NCI-H526 (cell line): ENCODE measurements around the gene ACRBP.

Experiments used
- DNase-seq, 2 experiments: peaks; one replicate each; lab custom pipeline; 2025; lab: John Stamatoyannopoulos, UW

The ACRBP gene

DNA sequence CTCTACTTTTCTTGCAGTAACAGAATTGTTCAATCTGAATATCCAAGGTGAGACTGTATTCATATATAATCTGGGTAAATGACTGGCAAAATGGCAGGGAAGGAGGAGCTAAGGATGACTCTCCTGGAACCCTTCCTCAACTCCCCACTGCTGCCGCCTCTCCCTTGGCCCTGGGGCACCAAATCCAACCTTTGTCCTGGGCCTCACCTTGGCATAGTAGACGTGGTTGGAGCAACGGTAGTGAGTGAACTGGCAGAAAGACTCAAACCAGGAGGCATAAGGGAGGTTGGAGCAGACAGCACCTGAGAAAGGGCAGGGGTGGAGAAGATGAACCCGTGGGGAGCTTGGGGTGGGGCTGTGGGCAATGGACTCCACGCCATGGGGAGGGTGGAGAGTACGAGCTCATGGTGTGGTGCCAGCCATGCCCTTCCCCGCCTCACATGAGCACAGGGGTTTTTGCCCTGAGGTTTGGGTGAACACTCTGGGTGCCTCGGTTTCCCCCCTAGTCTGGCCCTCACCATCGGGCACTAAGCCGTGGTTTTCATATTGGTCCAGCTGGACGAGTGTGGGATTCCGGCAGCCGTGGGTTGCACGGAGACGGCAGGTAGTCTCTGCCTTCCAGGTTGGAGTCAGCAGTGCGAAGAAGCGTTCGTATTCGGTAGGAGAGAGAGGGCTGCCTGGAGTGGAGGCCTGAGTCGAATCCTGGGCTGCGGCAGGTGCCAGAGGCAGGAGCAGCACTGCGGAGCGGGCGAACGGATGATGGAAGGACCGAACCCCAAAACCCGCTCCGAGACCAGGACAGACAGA lies 753 bp downstream of the ACRBP start:
- DNase-seq = peak in 1 of 2 experiments; percentile 26

DNA sequence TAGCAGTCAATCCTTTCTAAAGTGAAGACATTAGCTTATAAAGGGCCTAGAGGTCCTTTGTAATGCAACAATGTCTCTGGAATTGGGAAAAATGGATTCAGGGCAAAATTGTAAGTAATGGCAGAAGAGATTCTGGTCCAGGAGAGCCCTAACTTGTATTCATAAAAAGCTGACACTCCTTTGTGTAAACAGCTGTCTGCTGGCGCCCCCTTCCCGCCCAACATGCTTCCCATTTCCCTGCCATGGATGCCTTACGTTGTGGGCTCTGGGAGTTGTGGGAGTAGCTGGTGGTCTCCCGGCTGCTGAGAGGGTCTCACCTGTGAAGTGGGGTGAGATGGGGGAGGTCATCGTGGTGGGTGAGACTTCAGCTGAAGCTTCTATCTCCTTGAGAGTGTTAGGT lies 2.3 kb downstream of the ACRBP start:
- DNase-seq = peak in 1 of 2 experiments; percentile 36

DNA sequence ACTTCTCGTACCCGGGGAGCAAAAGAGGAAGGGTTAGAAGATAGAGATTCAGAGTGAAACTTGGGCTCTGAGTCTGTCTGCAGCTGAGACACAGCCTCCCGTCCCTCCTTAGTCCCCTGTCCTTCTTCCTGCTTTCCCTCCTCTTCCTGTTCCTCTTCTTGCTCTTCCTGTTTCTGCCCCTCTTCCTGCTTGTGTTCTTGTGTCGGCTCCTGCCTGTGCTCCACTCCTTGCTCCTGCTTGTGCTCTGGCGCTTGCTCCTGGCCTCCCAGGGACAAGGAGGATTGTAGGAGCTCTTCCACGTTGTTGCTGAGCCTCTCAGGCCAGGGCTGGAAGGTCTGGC lies 3.0 kb downstream of the ACRBP start:
- DNase-seq = no peak

DNA sequence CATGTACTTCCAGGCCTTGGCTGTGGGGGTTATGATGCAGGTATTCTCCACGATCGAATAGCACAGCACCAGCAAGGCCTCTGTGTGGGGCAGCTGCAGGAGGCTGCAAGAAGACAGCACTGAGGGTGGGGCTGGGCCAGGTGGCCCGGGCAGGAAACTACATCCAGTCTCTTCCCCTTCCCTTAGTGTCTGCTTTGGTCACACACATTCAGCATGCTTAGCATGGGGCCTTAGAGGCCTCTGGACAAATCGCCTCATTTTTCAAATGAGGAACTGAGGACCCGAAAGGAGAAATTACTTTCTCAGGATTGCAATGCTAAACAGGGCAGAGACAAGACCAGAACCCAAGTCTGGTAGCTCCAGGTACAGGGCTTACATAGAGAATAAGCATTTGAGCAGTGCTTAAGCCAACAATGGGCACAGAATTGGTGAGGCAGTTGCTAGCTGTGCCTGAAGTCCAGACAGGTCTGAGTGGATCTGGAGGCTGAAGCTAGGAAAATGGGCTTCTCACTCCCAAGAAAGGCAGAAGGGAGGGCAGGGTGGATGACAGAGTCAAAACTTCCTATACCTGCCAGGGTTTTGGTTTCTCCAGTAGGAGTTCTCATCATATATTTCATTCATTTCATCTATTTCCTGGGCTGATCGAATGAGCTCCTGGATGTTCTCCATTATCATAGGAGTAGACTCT lies 3.5 kb downstream of the ACRBP start:
- no peak for DNase-seq

DNA sequence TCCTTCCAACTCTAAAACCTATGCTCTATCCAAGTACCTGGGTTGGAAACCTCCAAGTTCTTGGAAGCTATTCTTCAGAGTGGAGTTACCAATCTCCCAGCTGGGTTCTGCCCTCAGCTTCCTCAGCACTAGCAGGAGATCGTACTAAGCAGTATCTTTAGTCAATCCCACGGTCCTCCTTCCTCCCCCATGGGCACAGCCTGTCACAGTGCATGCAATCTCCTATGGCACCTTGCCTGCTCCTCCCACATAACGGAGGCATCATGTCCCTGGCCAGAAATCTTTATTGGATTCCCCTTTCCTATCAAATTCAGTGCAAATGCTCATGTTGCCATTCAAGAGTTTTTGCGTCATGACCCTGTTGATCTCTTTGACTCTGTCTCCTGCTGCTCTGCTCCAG lies 6.1 kb downstream of the ACRBP start:
- DNase-seq = no peak

DNA sequence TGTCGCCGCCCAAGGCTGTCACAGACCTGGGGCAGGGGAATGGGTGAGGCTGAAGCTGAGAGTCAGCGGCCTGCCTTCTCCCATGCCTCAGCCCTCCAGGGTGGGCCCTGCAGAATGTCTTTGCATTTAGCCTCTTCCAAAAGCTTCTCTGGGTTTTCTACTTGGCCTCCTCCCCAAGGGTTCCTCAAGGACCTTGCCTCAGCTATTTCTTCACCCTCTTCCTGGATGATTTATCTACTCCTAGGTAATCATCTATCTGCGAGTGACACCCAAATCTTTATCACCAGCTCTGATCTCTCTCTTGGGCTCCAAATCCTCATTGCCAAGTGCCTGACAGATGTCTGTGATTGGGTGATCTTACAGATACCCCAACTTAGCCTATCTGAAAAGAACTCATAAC lies 6.7 kb downstream of the ACRBP start:
- DNase-seq = no peak

DNA sequence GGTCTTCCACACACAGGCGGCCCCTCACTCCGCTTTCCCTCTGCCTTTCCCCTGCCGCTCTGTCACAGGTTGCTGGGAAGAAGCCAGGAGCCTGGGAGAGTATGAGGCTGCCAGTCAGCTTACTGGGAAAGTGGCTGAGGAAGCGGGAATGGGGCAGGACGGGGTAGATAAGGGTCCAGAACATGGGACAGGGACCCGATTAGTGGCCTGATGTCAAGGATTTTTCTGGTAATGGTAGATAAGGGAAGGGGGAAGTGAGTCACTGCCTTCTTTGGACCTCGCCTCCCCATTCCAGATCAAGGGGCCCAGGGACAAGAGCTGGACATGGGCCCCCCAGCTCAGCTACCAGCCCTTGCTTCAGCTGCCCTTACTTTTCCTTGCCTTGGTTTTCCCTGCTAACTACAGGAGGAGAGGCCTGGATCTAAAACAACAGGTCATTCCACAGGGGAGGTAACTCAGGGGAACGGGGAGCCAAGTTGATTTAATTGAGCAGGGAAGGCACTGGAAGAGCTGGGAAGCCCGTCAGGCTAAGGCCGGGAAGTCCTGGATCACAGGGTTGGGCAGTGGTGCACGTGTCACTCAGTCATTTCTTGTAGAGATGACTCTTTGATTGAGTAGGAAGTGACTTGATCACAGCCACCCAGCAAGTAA lies 8.0 kb downstream of the ACRBP start:
- DNase-seq = no peak

DNA sequence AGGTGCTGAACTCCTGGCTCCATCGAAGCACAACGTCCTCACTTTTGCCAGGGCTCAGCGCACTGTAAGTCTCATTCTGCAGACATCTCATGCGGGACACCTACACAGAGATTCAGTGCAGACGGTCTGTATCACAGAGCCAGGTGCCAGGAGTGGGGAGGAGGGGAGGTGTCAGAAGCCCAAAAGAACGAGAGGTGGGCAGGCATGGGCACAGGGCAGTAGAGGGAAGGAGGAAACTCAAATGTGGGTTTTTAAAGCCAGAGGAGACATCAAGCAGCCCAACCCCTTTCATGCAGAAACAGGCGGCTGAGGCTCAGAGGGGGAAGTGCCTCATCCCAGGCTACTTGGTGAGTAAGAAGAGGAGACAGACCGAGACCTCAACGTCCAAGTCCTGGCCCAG lies 8.9 kb downstream of the ACRBP start:
- DNase-seq = no peak

DNA sequence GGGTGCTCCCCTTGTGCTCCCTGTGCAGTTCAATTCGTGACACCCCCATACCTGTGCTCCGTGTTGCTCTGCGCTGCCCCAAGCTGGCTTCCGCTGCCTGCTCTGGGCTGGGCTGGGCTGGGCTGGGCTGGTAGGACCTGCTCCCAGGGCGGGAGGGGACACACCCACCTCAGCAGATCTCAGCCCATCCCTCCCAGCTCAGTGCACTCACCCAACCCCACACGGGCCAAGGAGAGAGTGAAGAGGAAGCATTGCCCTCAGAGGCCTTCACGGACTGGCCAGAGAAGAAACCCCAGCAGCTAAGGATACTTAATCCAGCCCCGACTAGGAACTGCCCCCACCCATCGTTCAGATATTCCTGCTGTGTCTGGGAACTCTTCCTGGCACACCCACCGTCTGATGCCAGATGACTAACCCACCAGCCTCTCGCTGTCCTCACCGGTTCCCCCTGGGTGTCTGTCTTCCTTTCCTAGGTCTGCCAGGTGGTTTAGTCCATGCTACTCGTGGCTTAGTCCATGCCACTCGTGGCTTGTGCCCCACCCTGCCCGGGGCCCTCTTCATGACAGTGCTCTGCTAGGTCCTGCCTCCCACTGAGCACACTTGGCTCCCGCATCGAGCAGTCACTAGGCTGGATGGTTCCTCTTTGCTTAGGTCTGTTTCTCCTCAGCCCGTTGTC lies 11.2 kb downstream of the ACRBP start, which contains the start of gene LPAR5:
Gene LPAR5 (minus strand): TSS at position 104 of the 676 bp plus-strand sequence. CDS start 14,711 bp downstream, outside the sequence.
- peak in 1 of 2 experiments; percentile 45 for DNase-seq

DNA sequence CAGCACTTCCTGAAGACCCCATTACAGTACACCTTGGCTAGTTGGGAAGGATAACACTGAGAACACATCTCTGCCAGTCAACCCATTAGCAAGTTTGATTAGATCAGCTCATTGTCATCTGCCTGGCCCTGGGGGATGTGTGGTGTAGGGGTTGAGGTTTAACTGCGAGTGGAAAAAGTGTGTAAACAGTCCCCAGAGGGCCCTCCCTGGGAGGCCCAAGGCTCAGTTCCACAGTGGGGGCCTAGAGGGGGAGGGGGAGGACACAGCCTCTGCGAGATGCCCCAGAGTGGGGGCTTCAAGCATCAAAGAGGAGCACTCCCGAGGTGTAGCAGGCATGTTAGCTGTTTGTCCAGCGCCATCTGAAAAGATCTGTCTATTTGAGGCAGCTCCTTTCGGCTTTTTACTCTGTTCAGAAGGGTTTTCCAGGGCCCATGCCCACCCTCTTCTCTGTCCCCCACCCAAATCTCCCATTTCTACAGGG lies 11.8 kb downstream of the ACRBP start:
- DNase-seq = peak; percentile 33 to 46

DNA sequence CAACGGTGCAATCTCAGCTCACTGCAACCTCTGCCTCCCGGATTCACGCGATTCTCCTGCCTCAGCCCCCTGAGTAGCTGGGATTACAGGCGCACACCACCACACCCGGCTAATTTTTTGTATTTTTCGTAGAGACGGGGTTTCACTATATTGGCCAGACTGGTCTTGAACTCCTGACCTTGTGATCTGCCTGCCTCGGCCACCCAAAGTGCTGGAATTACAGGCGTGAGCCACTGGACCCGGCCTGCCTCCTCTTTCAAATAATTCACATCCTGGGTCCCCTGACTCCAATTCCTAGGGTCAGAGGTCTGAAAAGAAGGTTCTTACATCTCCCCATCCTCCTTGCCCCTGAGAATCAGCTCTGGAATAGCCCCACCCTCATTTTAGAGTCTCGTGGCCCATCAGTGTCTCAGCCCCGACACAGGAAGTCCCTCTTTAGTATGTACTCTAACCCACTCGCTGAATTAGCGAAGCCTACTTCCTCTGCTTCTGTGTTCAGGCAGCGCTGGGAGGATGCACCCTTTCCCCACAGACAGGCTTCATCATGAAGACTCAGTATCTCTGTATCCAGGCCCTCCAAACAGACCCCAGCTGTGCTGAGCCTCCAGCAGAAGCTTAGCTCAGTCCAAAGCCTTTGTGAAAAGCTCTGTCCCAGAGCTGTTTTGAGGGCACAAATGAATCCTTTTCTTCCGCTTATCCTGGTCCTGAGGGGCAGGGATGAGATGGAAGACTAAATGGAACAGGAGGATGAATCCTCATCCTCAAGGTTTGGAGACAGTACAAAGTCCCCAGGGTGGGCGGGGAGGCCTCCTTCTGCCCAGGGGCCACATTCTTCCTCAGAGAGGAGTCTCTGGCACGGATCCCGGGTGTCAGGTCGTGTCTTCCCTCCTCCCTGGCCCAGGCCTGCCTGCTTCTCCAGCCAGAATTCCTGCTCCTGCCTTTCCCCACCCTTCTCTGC lies 14.9 kb downstream of the ACRBP start:
- DNase-seq = no peak

DNA sequence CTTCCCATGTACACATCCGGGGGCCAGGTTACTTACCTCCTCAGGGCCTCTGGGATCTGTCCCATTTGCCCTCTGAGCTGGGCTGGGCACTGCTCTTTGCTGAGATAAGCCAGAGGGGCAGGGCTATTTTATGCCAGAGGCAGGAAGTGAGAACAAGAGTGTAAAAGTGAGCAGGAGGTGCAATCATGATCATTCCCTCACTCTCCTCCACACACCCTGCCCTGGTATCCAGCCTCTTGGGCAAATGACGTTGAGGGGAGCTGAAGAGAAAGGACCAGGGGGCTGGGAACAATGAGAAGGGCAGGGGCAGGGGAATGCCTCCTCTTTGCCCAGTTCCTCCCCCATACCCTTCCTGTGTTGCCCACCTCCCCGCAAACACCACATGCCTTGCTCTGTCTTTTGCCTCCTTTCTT lies 15.7 kb downstream of the ACRBP start:
- no peak for DNase-seq

DNA sequence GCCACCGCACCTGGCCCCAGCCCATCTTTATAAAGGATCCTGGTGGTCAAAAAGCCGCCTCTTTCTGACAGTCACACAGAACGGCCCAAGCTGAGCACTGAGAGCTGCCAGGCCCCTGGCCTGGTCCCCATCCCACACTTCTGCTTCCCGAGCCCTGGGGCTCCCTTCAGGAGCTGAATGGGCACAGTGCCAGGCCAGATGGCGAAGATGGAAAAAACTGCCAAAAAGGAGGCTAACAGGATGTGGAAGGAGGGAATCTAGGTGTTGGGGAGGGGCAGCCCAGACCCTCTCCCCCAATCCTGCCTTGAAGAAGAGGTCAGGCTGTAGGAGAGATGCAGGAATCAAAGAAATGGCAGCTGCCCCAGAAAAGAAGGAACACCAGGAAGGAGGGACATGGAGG lies 16.5 kb downstream of the ACRBP start:
- DNase-seq = no peak

DNA sequence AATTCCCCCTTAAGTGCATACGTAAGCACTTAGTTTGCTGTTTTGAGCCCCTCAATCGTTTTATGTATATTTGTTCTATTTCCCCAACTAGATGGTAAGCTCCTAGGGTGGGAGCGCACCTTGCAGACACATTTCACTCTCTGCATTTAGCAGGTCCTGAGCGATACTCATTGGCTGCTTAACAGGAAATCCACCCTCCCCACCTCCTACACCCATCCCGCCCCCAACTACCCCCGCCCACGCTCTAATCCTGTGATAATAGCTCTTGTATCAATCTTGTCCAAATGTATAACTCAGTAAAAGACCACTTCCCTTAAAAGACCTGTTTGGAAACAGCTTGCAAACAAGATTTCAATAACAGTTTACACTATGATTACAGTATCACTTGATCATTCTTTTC lies 19.6 kb downstream of the ACRBP start:
- DNase-seq = no peak

DNA sequence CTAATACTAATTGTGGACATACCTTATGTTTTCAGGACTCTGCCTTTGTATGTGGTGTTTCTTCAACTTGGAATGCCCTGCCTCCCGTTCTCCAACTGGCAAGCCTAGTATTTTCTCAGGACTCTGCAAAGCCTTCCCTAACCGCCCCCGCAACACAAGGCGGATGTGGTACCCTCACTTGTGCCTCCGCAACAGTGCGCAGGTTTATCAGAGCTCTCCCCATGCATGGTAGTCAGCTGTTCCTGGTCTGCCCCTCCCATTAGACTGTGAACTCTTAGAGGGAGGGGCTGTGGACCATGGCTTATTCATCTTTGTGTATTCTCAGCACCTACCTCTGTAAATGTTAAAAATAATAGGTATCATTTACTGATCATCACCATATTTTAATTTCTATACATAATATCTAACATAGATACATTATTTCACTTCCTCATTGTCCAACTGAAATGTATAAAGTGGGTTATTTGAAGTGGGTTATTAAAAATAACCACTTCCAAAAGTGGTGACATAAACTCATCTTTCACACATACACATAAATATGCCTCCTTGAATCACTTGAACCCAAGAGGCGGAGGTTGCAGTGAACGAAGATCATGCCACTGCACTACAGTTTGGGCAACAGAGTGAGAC lies 20.5 kb downstream of the ACRBP start:
- no peak for DNase-seq

DNA sequence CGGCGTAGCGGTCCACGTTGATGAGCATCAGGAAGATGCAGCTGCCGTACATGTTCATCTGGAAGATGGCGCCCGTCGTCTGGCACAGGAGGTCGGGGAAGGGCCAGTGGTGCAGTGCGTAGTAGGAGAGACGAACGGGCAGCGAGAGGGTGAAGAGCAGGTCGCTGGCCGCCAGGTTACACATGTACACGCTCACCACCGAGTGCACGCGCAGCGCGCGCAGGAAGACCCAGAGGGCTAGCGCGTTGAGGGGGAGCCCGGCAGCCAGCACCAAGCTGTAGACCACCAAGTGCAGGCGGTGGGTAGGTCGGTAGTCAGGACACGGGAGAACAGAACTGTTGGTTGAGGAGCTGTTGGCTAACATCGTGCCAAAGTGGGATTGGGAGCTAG lies 26.4 kb downstream of the ACRBP start:
- DNase-seq = no peak

DNA sequence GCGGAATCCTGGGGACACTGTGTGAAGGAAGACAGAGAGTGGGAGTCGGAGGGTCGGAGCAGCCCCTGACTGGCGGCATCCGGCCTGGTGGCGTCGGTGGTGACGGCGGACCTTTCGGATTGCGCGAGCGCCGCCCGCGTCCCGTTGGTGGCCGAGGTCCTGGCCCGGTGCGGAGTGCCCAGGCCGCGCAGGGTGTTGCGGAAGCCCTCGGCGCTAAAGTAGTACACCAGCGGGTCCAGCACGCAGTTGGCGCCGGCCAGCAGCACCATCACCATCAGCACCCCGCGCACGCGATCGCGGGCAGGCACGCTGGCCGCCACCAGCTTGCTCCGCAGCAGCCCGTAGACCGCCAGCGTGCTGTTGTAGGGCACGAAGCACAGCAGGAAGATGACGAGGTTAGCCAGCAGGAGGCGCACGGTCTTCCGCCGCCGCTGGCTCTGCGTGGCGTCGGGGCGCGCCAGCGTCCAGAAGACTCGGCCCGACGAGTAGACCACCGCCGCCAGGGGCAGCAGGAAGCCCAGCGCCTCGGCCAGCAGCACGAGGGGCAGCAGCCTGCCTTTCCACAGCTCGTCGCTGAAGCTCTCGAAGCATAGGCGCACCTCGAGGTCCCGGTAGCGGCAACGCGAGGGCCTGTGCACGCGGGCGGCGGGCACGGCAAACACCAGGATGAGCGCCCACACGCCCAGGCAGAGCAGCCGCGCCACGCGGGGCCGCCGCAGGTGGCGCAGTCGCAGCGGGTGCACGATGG lies 26.9 kb downstream of the ACRBP start:
- DNase-seq = no peak

DNA sequence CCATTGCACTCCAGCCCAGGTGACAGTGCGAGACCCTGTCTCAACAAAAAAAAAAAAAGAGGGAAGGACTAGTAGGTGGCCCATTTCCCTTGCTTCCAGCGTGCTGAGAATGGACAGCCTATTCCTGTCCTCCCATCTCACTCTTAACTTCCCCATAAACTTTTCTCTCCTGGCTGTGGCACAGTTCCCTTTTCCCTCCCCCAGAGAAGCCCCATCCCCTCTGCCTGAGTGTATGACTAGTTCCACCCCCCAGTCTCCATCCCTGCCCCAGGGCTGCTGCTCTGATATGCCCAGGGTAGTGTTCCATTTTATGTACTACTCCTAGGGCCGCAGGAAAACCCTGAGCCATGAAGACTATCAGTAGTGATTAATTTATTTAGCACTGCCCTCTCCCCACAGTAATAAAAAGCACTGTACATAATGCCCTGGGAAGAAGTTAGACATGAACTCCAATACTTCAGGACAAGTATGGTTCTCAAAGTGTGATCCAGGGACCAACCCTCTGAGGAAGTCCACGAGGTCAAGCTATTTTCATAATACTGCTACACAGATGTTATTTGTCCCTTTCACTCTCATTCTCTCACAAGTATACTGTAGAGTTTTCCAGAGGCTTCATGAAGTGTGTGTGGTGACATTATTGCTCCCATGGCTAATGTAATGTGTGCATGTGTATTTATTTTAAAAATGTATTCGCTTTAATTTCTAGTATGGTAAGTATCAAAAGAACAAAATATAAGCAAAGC lies 28.6 kb downstream of the ACRBP start:
- DNase-seq = no peak

DNA sequence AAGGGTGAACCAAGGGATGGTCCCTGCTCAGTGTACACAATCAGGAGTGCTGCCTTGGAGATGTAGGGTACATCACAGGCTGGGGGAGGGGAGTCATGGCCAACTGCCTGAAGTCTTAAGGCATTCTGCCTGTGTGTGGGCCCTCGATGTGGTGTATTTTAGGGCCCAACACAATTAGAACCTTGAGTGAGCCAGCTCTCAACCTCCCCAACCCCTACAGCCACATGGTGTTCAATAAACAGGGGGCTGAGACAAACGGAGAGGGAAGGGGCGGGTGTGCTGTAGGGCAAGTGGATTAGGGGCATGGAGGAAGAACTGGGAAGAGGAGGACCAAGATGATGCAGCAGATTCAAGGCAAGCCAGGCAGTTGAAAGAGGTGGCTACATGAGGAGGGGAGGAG lies 31.4 kb downstream of the ACRBP start:
- DNase-seq = no peak
